GM11168 (cell line): ENCODE measurements around the gene SOX2.

ENCODE experiments used
- in situ Hi-C: fragments of 300-500 bp; cut with MboI; formaldehyde crosslinking; loops from one replicate; pipeline ENCODE4 v1.12.0; 2022; ENCODE audit warnings: low sequenced_read_pairs; ENCODE audit not compliant: unreplicated experiment

SOX2 gene

GRCh38 chr3:181711325-181712135, at the start of gene SOX2:
Gene SOX2, plus strand, starts transcription at chr3:181711925. Its CDS starts 436 bp downstream, at chr3:181712361.
- in situ Hi-C loops: loop anchor here (25.0 kb wide), 1 partner anchor 551 kb away; no protein-coding TSS in a partner anchor

DNA sequence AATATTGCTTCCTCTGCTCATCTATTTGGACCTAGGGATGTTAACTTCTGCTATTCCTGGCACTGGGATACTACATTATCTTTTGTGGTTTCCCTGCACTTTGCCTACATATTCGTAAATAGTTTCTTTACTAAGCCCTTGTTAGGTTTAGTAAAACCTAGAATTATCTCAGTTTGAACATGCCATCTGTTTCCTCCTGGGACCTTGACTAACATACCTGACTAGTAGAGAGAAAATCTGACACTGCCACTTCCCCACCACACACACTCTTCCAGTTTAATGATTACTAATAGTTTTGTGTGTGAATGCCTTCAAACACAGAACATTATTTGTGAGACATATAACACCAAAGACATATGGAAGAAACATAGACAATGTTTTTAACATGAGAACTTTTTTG, 28.2 kb upstream of the SOX2 start:
- in situ Hi-C loops: no loop called here

DNA sequence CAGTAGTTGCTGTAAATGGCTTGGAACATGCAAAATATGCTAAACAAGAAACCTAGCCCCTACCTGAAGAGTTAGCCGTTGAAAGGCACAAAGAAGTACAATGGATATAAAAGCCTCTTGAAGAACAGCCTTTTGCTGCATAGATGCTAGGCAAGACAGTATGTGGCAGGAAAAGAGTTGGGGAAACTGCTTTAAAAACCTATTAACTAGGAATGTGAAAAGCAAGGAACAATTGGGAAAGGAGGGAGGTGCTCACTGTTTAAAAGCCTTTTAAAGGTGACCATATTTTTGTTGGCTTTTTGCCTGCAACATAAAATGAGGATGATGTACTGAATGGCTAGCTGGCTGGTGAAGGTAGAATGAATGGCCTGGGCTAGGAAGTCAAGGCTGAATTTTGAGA, 24.5 kb upstream of the SOX2 start:
- in situ Hi-C loops: no loop called here

DNA sequence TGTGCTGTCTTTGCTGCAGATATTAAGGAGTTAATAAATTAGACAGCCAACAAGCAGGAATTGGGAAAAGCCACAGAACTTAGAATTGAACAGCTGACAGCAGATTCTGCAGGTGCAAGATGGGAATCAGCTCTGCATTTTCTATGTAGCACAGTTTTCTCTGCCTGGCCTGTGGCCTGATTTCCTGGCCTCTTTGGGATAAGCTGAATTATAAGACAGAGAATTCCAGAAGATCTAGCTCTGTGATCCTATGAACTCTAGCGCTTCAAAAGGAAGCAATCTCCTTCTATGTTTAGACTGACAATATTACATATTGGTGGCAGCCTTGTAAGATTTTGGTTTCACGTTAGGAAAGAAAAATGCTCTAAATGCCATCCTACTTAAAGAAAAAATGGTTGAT, 24.0 kb upstream of the SOX2 start:
- in situ Hi-C loops: no loop called here

- in situ Hi-C loops: no loop called here
Observed at GRCh38 chr3:181689546-181689945, 22.2 kb upstream of the SOX2 start.

DNA sequence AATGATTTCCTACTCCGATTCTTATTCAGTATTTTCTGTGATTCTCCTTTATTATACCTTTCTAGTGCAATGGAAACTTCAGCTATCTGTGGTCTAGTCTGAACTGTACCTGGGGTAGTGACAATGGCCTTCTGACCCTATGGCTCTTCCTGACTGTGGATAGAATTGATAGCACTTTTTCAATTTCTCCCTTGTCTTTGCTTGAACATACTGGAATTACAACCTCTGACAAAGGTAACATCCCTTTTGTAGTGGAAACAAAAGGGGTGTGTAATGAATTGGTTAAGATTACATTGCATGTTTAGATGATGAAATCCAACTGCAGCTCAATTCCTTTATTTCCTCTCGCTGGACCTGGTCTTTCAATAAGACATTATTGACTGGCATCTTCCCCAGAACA, 21.0 kb upstream of the SOX2 start:
- in situ Hi-C loops: no loop called here

GRCh38 chr3:181691901-181692300, 19.8 kb upstream of the SOX2 start:
- in situ Hi-C loops: no loop called here

- in situ Hi-C loops: no loop called here
Observed at GRCh38 chr3:181692311-181693145, 19.2 kb upstream of the SOX2 start.

GRCh38 chr3:181693280-181693679, 18.4 kb upstream of the SOX2 start:
- in situ Hi-C loops: no loop called here

GRCh38 chr3:181694805-181695660, 16.7 kb upstream of the SOX2 start:
- in situ Hi-C loops: no loop called here

DNA sequence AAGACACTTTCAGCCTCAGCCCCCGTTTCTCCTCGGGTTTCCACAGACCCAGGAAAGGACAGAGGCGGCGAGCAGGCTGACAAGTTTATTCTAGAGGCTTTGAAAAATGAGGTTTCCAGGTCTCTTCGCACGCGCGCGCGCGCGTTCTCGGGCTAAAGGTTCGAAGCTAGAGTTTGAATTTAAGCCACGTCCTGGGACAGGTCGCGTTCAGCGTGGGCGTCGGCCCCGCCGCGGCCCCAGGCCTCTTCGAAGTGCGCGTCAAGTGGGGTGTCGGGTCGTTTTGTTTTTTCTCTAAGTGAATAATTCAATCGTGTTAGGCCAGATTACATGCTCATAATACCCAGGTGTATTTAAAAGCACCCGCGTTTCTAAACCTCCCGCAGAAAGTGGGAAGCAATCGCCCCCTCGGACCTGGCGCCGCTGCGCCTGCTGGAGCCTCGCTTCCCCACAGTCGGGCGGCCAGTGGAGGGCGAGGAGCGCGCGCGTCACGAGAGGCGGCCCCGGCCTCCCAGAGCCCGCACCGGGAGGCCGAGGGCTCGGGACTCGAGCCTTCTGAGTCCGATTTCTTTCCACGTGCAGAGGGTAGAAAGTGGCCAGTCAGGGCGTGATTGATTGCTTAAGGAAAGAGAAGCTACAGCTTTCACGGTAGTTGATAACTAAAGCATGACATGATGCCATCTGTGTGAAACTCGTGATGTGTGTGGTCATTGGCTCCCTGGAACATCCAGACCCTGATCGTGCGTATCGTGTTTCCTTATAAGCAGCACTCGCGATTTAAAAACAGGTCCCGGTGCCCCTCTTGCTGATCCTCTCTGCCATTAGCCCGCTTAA, 15.8 kb upstream of the SOX2 start:
- in situ Hi-C loops: no loop called here

DNA sequence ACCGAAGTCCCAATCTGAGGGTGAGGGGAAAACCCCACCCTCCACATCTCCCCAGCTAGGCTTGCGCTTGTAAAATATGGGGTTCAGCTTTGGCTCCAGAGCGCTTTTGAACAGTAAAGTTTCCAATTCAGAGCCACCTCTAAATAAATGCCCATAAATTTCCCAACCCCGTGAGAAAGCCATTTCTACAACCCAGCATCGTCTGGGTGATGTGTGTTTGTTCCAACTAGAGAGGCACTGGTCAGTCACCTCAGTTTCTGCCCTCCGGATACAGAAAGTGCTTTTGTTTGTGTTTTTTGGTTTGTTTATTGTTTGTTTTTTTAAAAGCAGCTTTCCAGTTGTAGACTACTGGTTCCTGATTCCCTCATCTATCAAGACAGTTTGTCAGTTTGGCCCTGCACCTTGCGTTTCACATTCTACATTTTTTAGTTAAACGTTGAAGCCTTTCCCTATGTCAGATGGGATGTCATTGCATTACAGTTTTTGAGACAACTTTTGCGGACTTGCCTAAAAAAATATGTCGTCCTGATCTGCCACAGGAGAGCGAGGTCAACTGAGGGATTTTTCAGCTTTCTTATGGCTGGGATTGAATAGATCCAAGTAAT, 15.0 kb upstream of the SOX2 start:
- in situ Hi-C loops: no loop called here

- in situ Hi-C loops: no loop called here
Observed at GRCh38 chr3:181698263-181698954, 13.3 kb upstream of the SOX2 start.

DNA sequence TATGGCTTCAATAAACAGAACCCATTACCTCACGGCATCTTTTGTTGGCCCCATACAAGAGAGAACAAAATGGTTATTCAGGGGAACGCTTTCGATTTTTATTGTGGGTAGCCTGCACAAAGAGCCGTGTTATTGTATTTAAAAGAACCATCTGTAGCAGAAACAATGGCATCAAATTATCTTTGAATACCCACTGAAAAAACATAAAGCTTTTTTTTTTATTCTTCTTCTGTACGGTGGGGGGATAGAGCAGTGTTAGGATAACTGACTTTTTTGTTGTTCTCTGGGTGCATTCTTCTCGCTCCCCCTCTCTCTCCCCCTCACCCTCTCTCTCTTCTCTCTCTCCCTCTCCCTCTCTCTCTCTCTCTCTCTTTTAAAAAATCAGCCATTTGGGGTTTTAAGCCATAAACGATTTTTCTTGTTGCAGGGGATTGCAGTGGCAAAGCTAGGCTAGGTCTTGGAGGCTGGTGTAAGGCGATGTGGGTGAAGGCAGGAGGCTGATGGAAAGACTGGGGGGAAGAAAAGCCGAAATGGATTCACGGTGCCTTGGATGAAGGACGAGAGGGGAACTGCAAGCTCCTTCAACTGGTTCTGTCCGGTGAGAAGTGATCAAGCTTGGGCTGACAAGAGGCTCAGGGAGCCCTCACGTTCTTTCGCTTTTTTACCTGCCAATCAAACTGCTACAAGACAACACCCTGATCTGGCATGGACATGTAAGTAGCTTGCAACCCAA, 12.4 kb upstream of the SOX2 start:
- in situ Hi-C loops: no loop called here

- in situ Hi-C loops: loop anchor here (10.0 to 25.0 kb wide), 2 partner anchors 562 to 984 kb away; no protein-coding TSS in a partner anchor
Observed at GRCh38 chr3:181700168-181701087, 11.3 kb upstream of the SOX2 start.

GRCh38 chr3:181701096-181701495, 10.6 kb upstream of the SOX2 start:
- in situ Hi-C loops: loop anchor here (10.0 to 25.0 kb wide), 2 partner anchors 561 to 984 kb away; no protein-coding TSS in a partner anchor
